Measurements from ENCODE around the gene SCN3A. TPM values are rescaled to one million over a fixed set of nuclear protein-coding genes. Genes with fewer than 3 reads are reported as not detected.

Gene SCN3A
- total RNA-seq, 1 donor from 2014 or later: 6.1 TPM

GRCh38 chr2:165191096-165191728 is 12.6 kb downstream of the SCN3A start:
- no peak for DNase-seq

- DNase-seq: no peak
These were observed 18.2 kb downstream of the SCN3A start for GRCh38 chr2:165185633-165186032.

GRCh38 chr2:165182029-165182428 is 21.8 kb downstream of the SCN3A start:
- no peak for DNase-seq

GRCh38 chr2:165176780-165177179 is 27.1 kb downstream of the SCN3A start:
- no peak for DNase-seq

- DNase-seq: no peak
These were observed 30.6 kb downstream of the SCN3A start for GRCh38 chr2:165173215-165173614.

GRCh38 chr2:165164201-165164600 is 39.6 kb downstream of the SCN3A start:
- DNase-seq: no peak

GRCh38 chr2:165163761-165164160 is 40.1 kb downstream of the SCN3A start:
- no peak for DNase-seq

- no peak for DNase-seq
These were observed 41.4 kb downstream of the SCN3A start for GRCh38 chr2:165162466-165162865.

- no peak for DNase-seq
These were observed 42.3 kb downstream of the SCN3A start for GRCh38 chr2:165161510-165161909.

GRCh38 chr2:165157160-165157559 is 46.7 kb downstream of the SCN3A start:
- DNase-seq: no peak

- DNase-seq: no peak
These were observed 48.7 kb downstream of the SCN3A start for GRCh38 chr2:165155152-165155551.

GRCh38 chr2:165149439-165149838 is 54.4 kb downstream of the SCN3A start:
- DNase-seq: no peak

GRCh38 chr2:165147186-165148045 is 56.4 kb downstream of the SCN3A start:
- no peak for DNase-seq

- DNase-seq: no peak
These were observed 59.5 kb downstream of the SCN3A start for GRCh38 chr2:165144315-165144714.

- DNase-seq: no peak
These were observed 62.1 kb downstream of the SCN3A start for GRCh38 chr2:165141601-165142354.

GRCh38 chr2:165126244-165126643 is 77.6 kb downstream of the SCN3A start:
- DNase-seq: no peak

GRCh38 chr2:165122521-165122920 is 81.3 kb downstream of the SCN3A start:
- DNase-seq: no peak

- DNase-seq: no peak
These were observed 82.9 kb downstream of the SCN3A start for GRCh38 chr2:165120740-165121467.

GRCh38 chr2:165115258-165115657 is 88.6 kb downstream of the SCN3A start:
- no peak for DNase-seq

- no peak for DNase-seq
These were observed 89.4 kb downstream of the SCN3A start for GRCh38 chr2:165114346-165114939.

GRCh38 chr2:165113414-165113813 is 90.4 kb downstream of the SCN3A start:
- DNase-seq: no peak

GRCh38 chr2:165112789-165113188 is 91.1 kb downstream of the SCN3A start:
- DNase-seq: no peak

Measured in dermis blood vessel endothelial cell (primary cell).